Activated naive CD4-positive, alpha-beta T cell (primary cell): Measurements from ENCODE around the gene PNMA6E.

Experiments used
- DNase-seq, 4 experiments: peaks; one replicate each; lab custom pipeline; 2025; lab: John Stamatoyannopoulos, UW

Gene PNMA6E

GRCh38 chrX:153435845-153436244 lies 34.7 kb upstream of the PNMA6E start:
- DNase-seq, result no peak

GRCh38 chrX:153434801-153435200 lies 33.7 kb upstream of the PNMA6E start:
- DNase-seq, result no peak

- DNase-seq, result no peak
These were observed 32.7 kb upstream of the PNMA6E start for GRCh38 chrX:153433781-153434285.

GRCh38 chrX:153433161-153433680 lies 32.1 kb upstream of the PNMA6E start:
- no peak for DNase-seq

- DNase-seq, result no peak
These were observed 29.6 kb upstream of the PNMA6E start for GRCh38 chrX:153430796-153431195.

GRCh38 chrX:153426204-153426603 lies 25.1 kb upstream of the PNMA6E start:
- no peak for DNase-seq

- DNase-seq, result no peak
These were observed 22.5 kb upstream of the PNMA6E start for GRCh38 chrX:153423652-153424051.

- no peak for DNase-seq
These were observed 20.7 kb upstream of the PNMA6E start for GRCh38 chrX:153421856-153422255.

GRCh38 chrX:153420851-153421599 lies 19.9 kb upstream of the PNMA6E start:
- DNase-seq, result no peak

GRCh38 chrX:153417637-153418036 lies 16.5 kb upstream of the PNMA6E start:
- no peak for DNase-seq

- no peak for DNase-seq
These were observed 15.8 kb upstream of the PNMA6E start for GRCh38 chrX:153416781-153417450.

- no peak for DNase-seq
These were observed 13.8 kb upstream of the PNMA6E start for GRCh38 chrX:153414856-153415510.

GRCh38 chrX:153413731-153414130 lies 12.6 kb upstream of the PNMA6E start:
- DNase-seq, result no peak

GRCh38 chrX:153412746-153413720 lies 11.9 kb upstream of the PNMA6E start:
- no peak for DNase-seq

GRCh38 chrX:153411988-153412574 lies 10.9 kb upstream of the PNMA6E start:
- no peak for DNase-seq

GRCh38 chrX:153411255-153411987 lies 10.3 kb upstream of the PNMA6E start, which contains the start of gene ZFP92:
Gene ZFP92, plus strand, starts transcription at chrX:153411472. Its CDS starts 6,851 bp downstream, at chrX:153418323.
- peak in 1 of 4 experiments; percentile 29 for DNase-seq

- no peak for DNase-seq
These were observed 9.7 kb upstream of the PNMA6E start for GRCh38 chrX:153410888-153411254.

- no peak for DNase-seq
These were observed 9.2 kb upstream of the PNMA6E start for GRCh38 chrX:153410373-153410772.

GRCh38 chrX:153409414-153410101 lies 8.4 kb upstream of the PNMA6E start:
- no peak for DNase-seq
